ENCODE measurements around the gene DCAF12. TPM values are rescaled to one million over a fixed set of nuclear protein-coding genes. Genes with fewer than 3 reads are reported as not detected.
"Not testable (repeated sequence)": the region's sequence is repeated elsewhere in the genome, so short reads cannot be mapped to it uniquely, and the experiment has no call there.

The DCAF12 gene
- total and polyA plus RNA-seq, 5 donors from 2014 or later = 21.0 to 28.2 (median 24.1) TPM

GRCh38 chr9:34138644-34139043, 12.1 kb upstream of the DCAF12 start:
- not testable (repeated sequence) for H3K27ac Mint-ChIP-seq; H3K4me1 ChIP-seq (ENCODE audit: control insufficient read depth, insufficient read depth, low read length, poor library complexity, severe bottlenecking); H3K27ac ChIP-seq (ENCODE audit: insufficient read depth, low read length, poor library complexity, severe bottlenecking); H3K27me3 ChIP-seq (ENCODE audit: control insufficient read depth, insufficient read depth, low read length); H3K9me3 Mint-ChIP-seq; H3K36me3 Mint-ChIP-seq; H3K9me3 ChIP-seq (ENCODE audit: control insufficient read depth in 2 of 2, low read length in 2 of 2); H3K4me3 ChIP-seq (ENCODE audit: low read depth, low read length); H3K4me1 Mint-ChIP-seq; H3K27me3 Mint-ChIP-seq; H3K36me3 ChIP-seq (ENCODE audit: control insufficient read depth, insufficient read depth, low read length)
- ATAC-seq (ENCODE audit: low read depth in 2 of 2) = peak; percentile 40 to 78
- H3K4me3 Mint-ChIP-seq = peak overlapping the region in 1 of 4 donors; percentile 9
- DNase-seq = peak in 2 of 3 donors; percentile 16 to 81

DNA sequence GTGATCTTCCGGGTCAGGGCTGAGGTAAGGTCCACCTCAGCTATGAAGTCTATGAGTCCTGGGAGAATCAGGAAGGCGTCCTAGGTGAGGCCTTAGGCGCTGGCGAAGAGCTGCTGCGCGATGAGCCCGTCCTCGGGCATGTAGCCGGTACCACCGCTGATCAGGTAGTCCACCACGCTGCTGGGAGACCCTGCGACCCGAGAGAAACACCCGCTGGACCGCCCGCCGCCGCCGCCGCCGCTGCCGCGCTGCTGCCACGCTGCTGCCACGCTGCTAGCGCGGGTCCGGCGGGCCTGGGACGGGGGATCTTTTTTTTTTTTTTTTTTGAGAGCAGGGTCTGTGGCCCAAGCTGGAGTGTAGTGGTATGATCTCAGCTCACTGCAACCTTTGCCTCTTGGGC, 8.0 kb upstream of the DCAF12 start:
- Histone ChIP-seq H3K27me3 (ENCODE audit: control insufficient read depth, insufficient read depth, low read length) (no peaks in the 10 kb centered on the region), H3K9me3 (ENCODE audit: control insufficient read depth in 2 of 2, low read length in 2 of 2) (no peaks in the 10 kb centered on the region), H3K27ac (ENCODE audit: insufficient read depth, low read length, poor library complexity, severe bottlenecking) (no peak overlapping the region), H3K4me1 (ENCODE audit: control insufficient read depth, insufficient read depth, low read length, poor library complexity, severe bottlenecking) (no peaks in the 10 kb centered on the region), H3K36me3 (ENCODE audit: control insufficient read depth, insufficient read depth, low read length) (no peaks in the 10 kb centered on the region), H3K4me3 (ENCODE audit: low read depth, low read length) (no peak overlapping the region)
- Mint-ChIP-seq H3K27me3 (no peaks in the 10 kb centered on the region), H3K4me1 (peaks cover 0 to 5% (median 1%) of the 10 kb centered on the region in 4 donors), H3K4me3 (no peak overlapping the region), H3K36me3 (no peaks in the 10 kb centered on the region), H3K27ac (no peak overlapping the region), H3K9me3 (no peaks in the 10 kb centered on the region)
- ATAC-seq (ENCODE audit: low read depth in 2 of 2) = no peak
- no peak for DNase-seq

- no peaks in the 10 kb centered on the region for H3K4me1 Mint-ChIP-seq
- H3K27ac Mint-ChIP-seq = no peak overlapping the region
- H3K4me3 Mint-ChIP-seq = no peak overlapping the region
- no peaks in the 10 kb centered on the region for H3K36me3 ChIP-seq (ENCODE audit: control insufficient read depth, insufficient read depth, low read length)
- no peaks in the 10 kb centered on the region for H3K9me3 ChIP-seq (ENCODE audit: control insufficient read depth in 2 of 2, low read length in 2 of 2)
- no peak for ATAC-seq (ENCODE audit: low read depth in 2 of 2)
- H3K27ac ChIP-seq (ENCODE audit: insufficient read depth, low read length, poor library complexity, severe bottlenecking) = no peak overlapping the region
- peaks cover 0 to 2% (median 0%) of the 10 kb centered on the region in 7 donors for H3K9me3 Mint-ChIP-seq
- no peak for DNase-seq
- H3K36me3 Mint-ChIP-seq = no peaks in the 10 kb centered on the region
- no peaks in the 10 kb centered on the region for H3K4me1 ChIP-seq (ENCODE audit: control insufficient read depth, insufficient read depth, low read length, poor library complexity, severe bottlenecking)
- H3K27me3 Mint-ChIP-seq = no peaks in the 10 kb centered on the region
- no peak overlapping the region for H3K4me3 ChIP-seq (ENCODE audit: low read depth, low read length)
- H3K27me3 ChIP-seq (ENCODE audit: control insufficient read depth, insufficient read depth, low read length) = no peaks in the 10 kb centered on the region
Observed at GRCh38 chr9:34133436-34133949, 7.0 kb upstream of the DCAF12 start.

- no peaks in the 10 kb centered on the region for H3K9me3 ChIP-seq (ENCODE audit: control insufficient read depth in 2 of 2, low read length in 2 of 2)
- Mint-ChIP-seq H3K27ac (peak overlapping the region in 2 of 3 donors; percentile 15 to 40), H3K4me1 (peaks cover 0 to 5% (median 2%) of the 10 kb centered on the region in 4 donors), H3K4me3 (peak overlapping the region in 1 of 4 donors; percentile 51), H3K9me3 (peaks cover 0 to 2% (median 0%) of the 10 kb centered on the region in 7 donors), H3K36me3 (no peaks in the 10 kb centered on the region), H3K27me3 (no peaks in the 10 kb centered on the region)
- no peak overlapping the region for H3K4me3 ChIP-seq (ENCODE audit: low read depth, low read length)
- H3K4me1 ChIP-seq (ENCODE audit: control insufficient read depth, insufficient read depth, low read length, poor library complexity, severe bottlenecking) = peaks cover 5% of the 10 kb centered on the region
- no peak for DNase-seq
- no peak for ATAC-seq (ENCODE audit: low read depth in 2 of 2)
- no peaks in the 10 kb centered on the region for H3K36me3 ChIP-seq (ENCODE audit: control insufficient read depth, insufficient read depth, low read length)
- no peak overlapping the region for H3K27ac ChIP-seq (ENCODE audit: insufficient read depth, low read length, poor library complexity, severe bottlenecking)
- H3K27me3 ChIP-seq (ENCODE audit: control insufficient read depth, insufficient read depth, low read length) = no peaks in the 10 kb centered on the region
Observed at GRCh38 chr9:34131571-34131970, 5.1 kb upstream of the DCAF12 start.

GRCh38 chr9:34127035-34127948, 794 bp upstream of the DCAF12 start:
- Mint-ChIP-seq H3K4me1 (peaks cover 29 to 42% (median 31%) of the 10 kb centered on the region in 4 donors), H3K36me3 (peaks cover 15% of the 10 kb centered on the region), H3K9me3 (peaks cover 0 to 2% (median 0%) of the 10 kb centered on the region in 7 donors), H3K27ac (peak overlapping the region; percentile 94 to 99 (median 98)), H3K4me3 (peak overlapping the region; percentile 94 to 99 (median 98)), H3K27me3 (no peaks in the 10 kb centered on the region)
- H3K36me3 ChIP-seq (ENCODE audit: control insufficient read depth, insufficient read depth, low read length) = peaks cover 7% of the 10 kb centered on the region
- peaks cover 41% of the 10 kb centered on the region for H3K4me1 ChIP-seq (ENCODE audit: control insufficient read depth, insufficient read depth, low read length, poor library complexity, severe bottlenecking)
- H3K4me3 ChIP-seq (ENCODE audit: low read depth, low read length) = peak overlapping the region; percentile 90
- no peak for ATAC-seq (ENCODE audit: low read depth in 2 of 2)
- peak overlapping the region; percentile 94 for H3K27ac ChIP-seq (ENCODE audit: insufficient read depth, low read length, poor library complexity, severe bottlenecking)
- DNase-seq = no peak
- H3K27me3 ChIP-seq (ENCODE audit: control insufficient read depth, insufficient read depth, low read length) = no peaks in the 10 kb centered on the region
- no peaks in the 10 kb centered on the region for H3K9me3 ChIP-seq (ENCODE audit: control insufficient read depth in 2 of 2, low read length in 2 of 2)

DNA sequence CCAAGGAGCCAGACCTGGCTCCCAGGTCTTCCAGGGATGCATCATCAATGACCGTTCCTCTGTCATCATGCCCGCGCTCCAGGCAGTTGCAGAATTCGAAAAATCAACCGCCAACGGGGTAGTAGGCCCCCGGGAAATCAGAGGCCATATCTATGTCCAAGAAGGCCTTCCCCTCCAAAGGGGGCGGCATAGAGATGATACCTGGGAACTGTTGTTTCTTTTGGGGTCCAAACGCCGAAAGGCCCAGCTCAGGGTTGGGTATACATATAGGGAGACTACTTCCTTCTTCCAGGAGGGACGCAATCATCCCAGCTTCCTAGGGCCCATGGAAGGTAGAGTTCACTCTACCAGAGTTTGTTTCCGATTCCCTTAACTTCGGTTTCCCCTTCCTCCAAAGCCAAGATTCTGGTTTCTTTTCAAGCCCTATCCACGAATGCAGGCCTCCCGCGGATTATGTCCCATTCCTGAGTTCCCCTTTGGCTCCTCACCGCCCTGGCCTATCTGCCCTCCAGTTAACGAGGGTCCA, 754 bp downstream of the DCAF12 start:
- peak overlapping the region; percentile 90 for H3K4me3 ChIP-seq (ENCODE audit: low read depth, low read length)
- no peak for ATAC-seq (ENCODE audit: low read depth in 2 of 2)
- H3K27ac Mint-ChIP-seq = peak overlapping the region; percentile 98 to 99 (median 98)
- H3K9me3 ChIP-seq (ENCODE audit: control insufficient read depth in 2 of 2, low read length in 2 of 2) = no peaks in the 10 kb centered on the region
- peaks cover 0 to 2% (median 0%) of the 10 kb centered on the region in 7 donors for H3K9me3 Mint-ChIP-seq
- H3K27me3 ChIP-seq (ENCODE audit: control insufficient read depth, insufficient read depth, low read length) = no peaks in the 10 kb centered on the region
- no peaks in the 10 kb centered on the region for H3K27me3 Mint-ChIP-seq
- peak overlapping the region; percentile 92 to 99 (median 96) for H3K4me3 Mint-ChIP-seq
- DNase-seq = no peak
- peak overlapping the region; percentile 94 for H3K27ac ChIP-seq (ENCODE audit: insufficient read depth, low read length, poor library complexity, severe bottlenecking)
- H3K36me3 ChIP-seq (ENCODE audit: control insufficient read depth, insufficient read depth, low read length) = peaks cover 18% of the 10 kb centered on the region
- H3K4me1 Mint-ChIP-seq = peaks cover 29 to 57% (median 43%) of the 10 kb centered on the region in 4 donors
- H3K36me3 Mint-ChIP-seq = peaks cover 28% of the 10 kb centered on the region
- H3K4me1 ChIP-seq (ENCODE audit: control insufficient read depth, insufficient read depth, low read length, poor library complexity, severe bottlenecking) = peaks cover 41% of the 10 kb centered on the region

GRCh38 chr9:34124926-34125325, 1.6 kb downstream of the DCAF12 start:
- peak overlapping the region; percentile 90 for H3K4me3 ChIP-seq (ENCODE audit: low read depth, low read length)
- Mint-ChIP-seq H3K4me3 (peak overlapping the region; percentile 92 to 99 (median 96)), H3K4me1 (peaks cover 29 to 64% (median 45%) of the 10 kb centered on the region in 4 donors), H3K9me3 (peaks cover 0 to 2% (median 0%) of the 10 kb centered on the region in 7 donors), H3K36me3 (peaks cover 32% of the 10 kb centered on the region), H3K27ac (peak overlapping the region; percentile 91 to 99 (median 98)), H3K27me3 (no peaks in the 10 kb centered on the region)
- H3K4me1 ChIP-seq (ENCODE audit: control insufficient read depth, insufficient read depth, low read length, poor library complexity, severe bottlenecking) = peaks cover 41% of the 10 kb centered on the region
- ATAC-seq (ENCODE audit: low read depth in 2 of 2) (no peak), DNase-seq (no peak)
- no peaks in the 10 kb centered on the region for H3K27me3 ChIP-seq (ENCODE audit: control insufficient read depth, insufficient read depth, low read length)
- H3K36me3 ChIP-seq (ENCODE audit: control insufficient read depth, insufficient read depth, low read length) = peaks cover 21% of the 10 kb centered on the region
- peak overlapping the region; percentile 94 for H3K27ac ChIP-seq (ENCODE audit: insufficient read depth, low read length, poor library complexity, severe bottlenecking)
- no peaks in the 10 kb centered on the region for H3K9me3 ChIP-seq (ENCODE audit: control insufficient read depth in 2 of 2, low read length in 2 of 2)

Measured in CD4-positive, CD25-positive, alpha-beta regulatory T cell (primary cell).